Fibroblast of villous mesenchyme (primary cell): Measurements from ENCODE around the gene FXYD1. TPM values are rescaled to one million over a fixed set of nuclear protein-coding genes. Genes with fewer than 3 reads are reported as not detected.
"Not testable (repeated sequence)": the region's sequence is repeated elsewhere in the genome, so short reads cannot be mapped to it uniquely, and the experiment has no call there.

Source experiments
- DNase-seq: peaks from one replicate; pipeline ENCODE4 v3.0.0-alpha.2; 2010; ENCODE audit warnings: low read depth
- H3K4me3 ChIP-seq: 2 replicates; pipeline ENCODE4 v1.5.1; 2011; ENCODE audit warnings: low read depth, mild to moderate bottlenecking, low read length
- total RNA-seq: library from RNA; depleted of rRNA; stranded (reverse); fragments of >200 nt; gene quantifications from 2 replicates; pipeline ENCODE4 v1.2.3, GENCODE V29; 2012
- TF ChIP-seq, protein P1 (sequence below): IDR thresholded peaks from 2 replicates; pipeline ENCODE4 v1.5.1; 2012; ENCODE audit warnings: low read depth, mild to moderate bottlenecking, low read length; ENCODE audit not compliant: insufficient read depth

The FXYD1 gene
- total RNA-seq, 1 donor, result not detected

DNA sequence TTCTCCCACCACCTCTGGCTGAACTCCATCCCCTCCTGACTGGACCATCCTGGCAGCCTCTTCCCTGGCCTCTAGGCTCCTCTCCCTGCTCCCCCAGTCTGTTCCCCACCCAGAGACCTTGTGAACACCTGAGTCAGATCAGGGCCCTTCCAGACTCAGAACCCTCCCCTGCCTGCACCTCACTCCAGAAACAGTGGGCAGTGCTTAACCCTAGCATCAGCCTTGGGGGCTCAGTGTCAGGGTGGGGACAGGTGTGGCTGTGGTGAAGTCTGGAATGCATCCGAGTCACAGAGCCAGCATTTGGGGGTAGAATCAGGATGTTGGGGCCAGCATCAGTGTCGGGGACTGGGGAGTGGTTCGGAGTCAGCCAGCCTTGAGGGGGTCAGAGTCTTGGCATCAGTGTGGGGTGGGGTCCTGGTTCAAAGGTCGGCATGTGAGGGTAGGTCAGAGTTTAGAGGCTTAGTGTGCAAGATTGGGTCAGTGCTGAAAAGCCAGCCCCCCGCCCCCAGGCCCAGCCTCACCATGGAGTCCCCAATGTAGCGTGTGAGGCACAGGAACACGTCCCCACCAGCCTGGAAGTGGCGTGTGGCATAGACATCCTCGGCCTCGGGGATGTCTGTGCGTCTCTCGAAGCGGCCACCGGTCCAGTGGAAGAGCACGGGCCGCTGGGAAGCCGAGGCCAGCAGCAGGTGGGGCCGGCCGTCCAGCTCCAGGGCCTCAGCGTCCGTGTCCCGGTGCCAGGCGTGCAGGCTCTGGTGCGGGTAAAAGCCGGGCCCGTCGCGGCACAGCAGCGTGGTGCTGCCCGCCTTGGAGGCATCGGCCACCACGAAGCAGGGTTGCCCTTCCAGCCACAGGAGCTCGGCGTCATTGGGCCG, 12.6 kb upstream of the FXYD1 start:
- no peak overlapping the region for H3K4me3 ChIP-seq
- TF ChIP-seq, protein P1, sequence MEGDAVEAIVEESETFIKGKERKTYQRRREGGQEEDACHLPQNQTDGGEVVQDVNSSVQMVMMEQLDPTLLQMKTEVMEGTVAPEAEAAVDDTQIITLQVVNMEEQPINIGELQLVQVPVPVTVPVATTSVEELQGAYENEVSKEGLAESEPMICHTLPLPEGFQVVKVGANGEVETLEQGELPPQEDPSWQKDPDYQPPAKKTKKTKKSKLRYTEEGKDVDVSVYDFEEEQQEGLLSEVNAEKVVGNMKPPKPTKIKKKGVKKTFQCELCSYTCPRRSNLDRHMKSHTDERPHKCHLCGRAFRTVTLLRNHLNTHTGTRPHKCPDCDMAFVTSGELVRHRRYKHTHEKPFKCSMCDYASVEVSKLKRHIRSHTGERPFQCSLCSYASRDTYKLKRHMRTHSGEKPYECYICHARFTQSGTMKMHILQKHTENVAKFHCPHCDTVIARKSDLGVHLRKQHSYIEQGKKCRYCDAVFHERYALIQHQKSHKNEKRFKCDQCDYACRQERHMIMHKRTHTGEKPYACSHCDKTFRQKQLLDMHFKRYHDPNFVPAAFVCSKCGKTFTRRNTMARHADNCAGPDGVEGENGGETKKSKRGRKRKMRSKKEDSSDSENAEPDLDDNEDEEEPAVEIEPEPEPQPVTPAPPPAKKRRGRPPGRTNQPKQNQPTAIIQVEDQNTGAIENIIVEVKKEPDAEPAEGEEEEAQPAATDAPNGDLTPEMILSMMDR, result no peak

DNA sequence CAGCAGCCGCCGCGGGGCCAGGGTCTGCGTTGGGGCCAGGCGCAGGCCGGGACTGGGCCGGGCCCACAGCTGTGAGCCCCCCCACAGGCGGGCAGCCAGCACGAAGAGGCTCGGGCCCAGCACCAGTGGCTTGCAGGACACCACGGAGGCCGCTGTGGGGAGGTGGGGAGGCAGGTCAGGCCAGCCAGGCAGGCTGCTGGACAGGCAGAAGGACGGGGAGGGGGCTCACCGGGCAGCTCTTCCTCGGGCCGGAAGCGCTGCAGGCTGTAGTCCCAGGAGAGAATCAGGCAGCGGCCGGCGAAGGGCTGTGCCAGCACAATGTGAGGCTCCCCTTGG, 12.0 kb upstream of the FXYD1 start:
- H3K4me3 ChIP-seq, result no peak overlapping the region
- DNase-seq, result no peak
- TF ChIP-seq, protein P1, result no peak

More for the DNA sequence above, 12.6 kb upstream of the FXYD1 start:
- DNase-seq, result no peak

DNA sequence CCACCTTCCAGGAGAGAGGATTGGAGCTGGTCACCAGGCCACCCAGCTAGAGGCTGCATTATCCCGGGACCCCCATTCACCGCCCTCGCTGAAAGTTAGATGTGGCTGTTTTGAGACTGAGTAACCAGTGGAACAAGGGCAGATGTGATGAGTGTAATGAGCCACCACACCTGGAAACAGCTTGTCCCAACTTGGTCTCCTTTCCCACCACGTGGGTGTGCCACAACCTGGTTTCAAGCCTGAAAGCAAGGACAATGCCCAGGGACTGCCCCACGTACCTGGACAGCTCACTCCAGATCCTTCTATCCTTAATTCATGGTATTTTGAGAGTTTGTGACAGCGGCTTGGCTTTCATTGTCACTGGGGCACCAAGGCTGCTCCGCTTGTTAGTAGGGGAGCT, 10.8 kb upstream of the FXYD1 start:
- no peak for DNase-seq
- H3K4me3 ChIP-seq, result no peak overlapping the region
- TF ChIP-seq, protein P1, result no peak

DNA sequence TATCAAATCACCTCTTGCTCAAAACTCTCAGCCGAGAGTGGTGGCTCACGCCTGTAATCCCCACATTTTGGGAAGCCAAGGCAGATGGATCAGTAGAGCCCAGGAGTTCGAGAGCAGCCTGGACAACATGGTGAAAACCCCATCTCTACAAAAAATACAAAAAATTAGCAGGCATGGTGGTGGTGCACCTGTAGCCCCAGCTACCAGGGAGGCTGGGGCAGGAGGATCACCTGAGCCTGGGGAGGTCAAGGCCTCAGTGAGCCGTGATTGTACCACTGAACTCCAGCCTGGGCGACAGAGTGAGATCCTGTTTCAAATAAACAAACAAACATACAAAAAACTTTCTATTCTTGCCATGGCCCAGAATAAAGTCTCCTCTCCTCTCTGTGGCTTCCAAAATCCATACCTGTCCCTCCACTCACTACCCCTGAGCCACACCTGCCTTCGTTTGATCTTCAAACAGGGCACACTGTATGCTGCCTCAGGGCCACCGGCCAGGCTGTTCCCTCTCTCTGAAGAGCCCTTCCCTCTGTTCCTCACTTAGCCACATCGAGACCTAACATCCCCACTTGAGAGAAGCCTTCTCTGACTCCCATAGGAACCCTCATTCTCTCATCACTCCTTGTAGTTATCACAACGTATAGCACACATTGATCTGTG, 10.1 kb upstream of the FXYD1 start:
- TF ChIP-seq, protein P1, result no peak
- DNase-seq, result no peak
- no peak overlapping the region for H3K4me3 ChIP-seq

DNA sequence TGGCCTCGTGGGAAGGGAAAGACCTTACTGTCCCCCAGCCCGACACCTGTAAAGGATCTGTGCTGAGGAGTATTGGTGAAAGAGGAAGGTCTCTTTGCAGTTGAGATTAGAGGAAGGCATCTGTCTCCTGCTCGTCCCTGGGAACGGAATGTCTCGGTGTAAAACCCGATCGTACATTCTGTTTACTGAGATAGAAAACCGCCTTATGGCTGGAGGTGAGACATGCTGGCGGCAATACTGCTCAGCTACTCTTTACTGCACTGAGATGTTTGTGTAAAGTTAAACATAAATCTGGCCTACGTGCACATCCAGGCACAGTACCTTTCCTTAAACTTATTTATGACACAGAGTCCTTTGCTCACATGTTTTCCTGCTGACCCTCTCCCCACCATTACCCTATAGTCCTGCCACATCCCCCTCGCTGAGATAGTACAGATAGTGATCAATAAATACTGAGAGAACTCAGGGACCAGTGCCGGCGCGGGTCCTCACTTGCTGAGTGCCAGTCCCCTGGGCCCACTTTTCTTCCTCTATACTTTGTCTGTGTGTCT, 8.8 kb upstream of the FXYD1 start:
- not testable (repeated sequence) for H3K4me3 ChIP-seq, DNase-seq

DNA sequence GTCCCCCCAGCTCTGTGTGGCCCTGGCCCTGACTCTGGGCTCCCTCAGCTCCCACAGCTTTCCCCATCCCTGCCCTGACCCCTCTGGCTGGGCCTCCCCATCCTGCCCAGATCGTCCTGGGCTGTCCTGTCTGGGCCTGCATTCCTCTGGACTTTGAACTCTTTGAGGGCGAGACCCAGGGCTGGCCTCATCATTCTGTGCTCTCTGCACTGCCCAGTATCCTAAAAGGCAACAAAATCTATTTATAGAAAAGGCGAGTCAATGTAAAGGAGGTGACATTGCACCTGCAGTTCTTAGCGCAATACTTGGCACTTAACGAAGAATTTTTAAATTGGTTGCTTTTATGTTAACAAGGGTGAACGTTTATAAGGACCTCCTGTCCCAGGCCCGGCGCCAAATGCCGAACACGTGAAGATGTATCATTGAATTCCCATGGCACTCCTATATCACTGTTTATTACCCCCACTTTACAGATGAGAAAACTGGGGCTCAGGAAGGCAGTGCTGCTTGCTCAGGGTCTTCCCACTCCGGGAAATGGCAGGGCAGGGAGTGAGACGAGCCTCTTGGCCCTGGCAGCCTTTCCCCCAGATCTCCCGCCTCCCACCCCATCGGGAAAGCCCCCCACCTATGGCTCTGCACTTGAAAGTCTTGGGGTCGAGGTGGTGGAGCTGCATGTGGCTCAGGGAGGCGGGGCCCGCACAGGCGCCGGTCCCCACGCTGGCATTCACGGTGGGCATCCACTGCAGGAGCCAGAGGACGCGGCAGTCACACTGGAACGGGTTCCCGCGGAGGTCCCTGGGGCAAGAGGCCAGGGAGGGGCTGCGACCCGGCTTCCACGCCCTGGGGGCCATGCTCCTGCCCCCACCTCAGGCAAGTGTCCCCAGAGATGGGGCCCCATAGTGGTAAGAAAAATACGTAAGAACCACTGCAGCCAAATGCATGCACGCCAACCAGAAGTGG, 7.6 kb upstream of the FXYD1 start:
- no peak overlapping the region for H3K4me3 ChIP-seq
- no peak for DNase-seq
- TF ChIP-seq, protein P1, result no peak

DNA sequence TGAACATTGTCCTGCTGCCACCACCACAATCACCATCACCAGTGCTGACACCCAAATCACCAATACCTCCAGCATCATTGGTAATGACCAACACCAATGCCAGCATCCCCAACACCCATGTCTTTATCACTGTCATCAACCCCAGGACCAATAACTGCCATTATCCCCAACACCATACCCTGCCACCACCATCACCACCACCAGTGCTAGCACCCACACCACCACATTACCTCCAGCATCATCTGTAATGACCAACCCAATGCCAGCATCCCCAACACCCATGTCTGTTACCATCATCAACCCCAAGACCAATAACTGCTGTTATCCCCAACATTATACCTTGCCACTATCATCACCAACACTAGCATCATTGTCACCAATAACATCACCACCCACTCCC, 6.4 kb upstream of the FXYD1 start:
- H3K4me3 ChIP-seq, result no peak overlapping the region
- TF ChIP-seq, protein P1, result no peak
- no peak for DNase-seq
